Mesendoderm (in vitro differentiated cells): Measurements from ENCODE around the gene JAK3.

ENCODE experiments used
- DNase-seq: peaks from one replicate; pipeline ENCODE4 v3.0.0; 2013
- H2AK5ac ChIP-seq: 2 replicates; pipeline ENCODE4 v1.6.1; 2013; ENCODE audit warnings: low read length, inconsistent platforms
- H2BK120ac ChIP-seq: 2 replicates; pipeline ENCODE4 v1.6.1; 2013; ENCODE audit warnings: low read depth, mild to moderate bottlenecking, low read length, moderate library complexity, mixed read lengths
- H2BK15ac ChIP-seq: replicated peaks from 2 replicates; pipeline ENCODE4 v1.6.1; 2013; ENCODE audit warnings: low read depth, mild to moderate bottlenecking, moderate library complexity
- H2BK5ac ChIP-seq: 2 replicates; pipeline ENCODE4 v1.6.1; 2013; ENCODE audit warnings: low read length, inconsistent platforms
- H3K18ac ChIP-seq: 2 replicates; pipeline ENCODE4 v1.6.1; 2013; ENCODE audit warnings: mild to moderate bottlenecking, low read length, mixed read lengths
- H3K23ac ChIP-seq: one replicate; pipeline ENCODE4 v1.6.1; 2013; ENCODE audit warnings: low read length
- H3K27ac ChIP-seq: 2 replicates; pipeline ENCODE4 v1.5.1; 2013; ENCODE audit warnings: low read depth, mild to moderate bottlenecking, inconsistent platforms, low read length, moderate library complexity
- H3K27me3 ChIP-seq: 2 replicates; pipeline ENCODE4 v1.6.1; 2013; ENCODE audit warnings: low read length, control low read depth, mild to moderate bottlenecking, inconsistent platforms; ENCODE audit not compliant: insufficient read depth, poor library complexity
- H3K36me3 ChIP-seq: 2 replicates; pipeline ENCODE4 v1.6.1; 2013; ENCODE audit warnings: low read length, inconsistent platforms; ENCODE audit not compliant: control insufficient read depth, insufficient read depth
- H3K4ac ChIP-seq: one replicate; pipeline ENCODE4 v1.6.1; 2013; ENCODE audit warnings: low read depth, mild to moderate bottlenecking, low read length, moderate library complexity
- H3K4me1 ChIP-seq: 2 replicates; pipeline ENCODE4 v1.6.1; 2013; ENCODE audit warnings: low read depth, low read length, inconsistent platforms; ENCODE audit not compliant: control insufficient read depth
- H3K4me2 ChIP-seq: 2 replicates; pipeline ENCODE4 v1.6.1; 2013; ENCODE audit warnings: low read length
- H3K4me3 ChIP-seq: 2 replicates; pipeline ENCODE4 v1.5.1; 2013; ENCODE audit warnings: mild to moderate bottlenecking, low read length
- H3K56ac ChIP-seq: one replicate; pipeline ENCODE4 v1.6.1; 2013; ENCODE audit warnings: low read length
- H3K79me1 ChIP-seq: 2 replicates; pipeline ENCODE4 v1.6.1; 2013; ENCODE audit warnings: low read length, inconsistent platforms
- H3K79me2 ChIP-seq: 2 replicates; pipeline ENCODE4 v1.6.1; 2013; ENCODE audit warnings: mild to moderate bottlenecking, low read length; ENCODE audit not compliant: control insufficient read depth, insufficient read depth
- H3K9ac ChIP-seq: 2 replicates; pipeline ENCODE4 v1.6.1; 2013; ENCODE audit warnings: low read length, inconsistent platforms
- H4K5ac ChIP-seq: one replicate; pipeline ENCODE4 v1.6.1; 2013; ENCODE audit warnings: low read length
- H4K8ac ChIP-seq: one replicate; pipeline ENCODE4 v1.6.1; 2013; ENCODE audit warnings: low read depth, mild to moderate bottlenecking, control low read depth, low read length, moderate library complexity
- WGBS: extraction: QIAGEN DNeasy Blood & Tissue Kit; methylation state at CpG from one replicate; pipeline ENCODE4 v1.1.7; 2013; ENCODE audit warnings: low lambda C conversion rate, missing lambda C conversion rate; ENCODE audit not compliant: insufficient coverage; ENCODE audit errors: extremely low coverage; 5-methylcytosine and 5-hydroxymethylcytosine counted together

The JAK3 gene

GRCh38 chr19:17873786-17874757 lies 26.3 kb upstream of the JAK3 start:
- Histone ChIP-seq H3K18ac (no peak overlapping the region), H3K4me2 (peak overlapping the region; percentile 67), H2BK15ac (no peak overlapping the region), H3K79me2 (no peaks in the 10 kb centered on the region), H3K4ac (no peak overlapping the region), H4K8ac (no peak overlapping the region), H3K56ac (peak overlapping the region; percentile 76), H3K9ac (peak overlapping the region; percentile 66), H2BK5ac (no peak overlapping the region), H3K4me1 (no peaks in the 10 kb centered on the region), H3K79me1 (no peaks in the 10 kb centered on the region), H2BK120ac (no peak overlapping the region), H4K5ac (no peak overlapping the region), H3K27ac (no peak overlapping the region), H3K36me3 (no peaks in the 10 kb centered on the region), H2AK5ac (no peak overlapping the region), H3K4me3 (peak overlapping the region; percentile 56), H3K27me3 (no peaks in the 10 kb centered on the region), H3K23ac (no peak overlapping the region)
- WGBS: no CpG with 5 or more reads among the region's 63 CpGs
- peak; percentile 84 for DNase-seq

DNA sequence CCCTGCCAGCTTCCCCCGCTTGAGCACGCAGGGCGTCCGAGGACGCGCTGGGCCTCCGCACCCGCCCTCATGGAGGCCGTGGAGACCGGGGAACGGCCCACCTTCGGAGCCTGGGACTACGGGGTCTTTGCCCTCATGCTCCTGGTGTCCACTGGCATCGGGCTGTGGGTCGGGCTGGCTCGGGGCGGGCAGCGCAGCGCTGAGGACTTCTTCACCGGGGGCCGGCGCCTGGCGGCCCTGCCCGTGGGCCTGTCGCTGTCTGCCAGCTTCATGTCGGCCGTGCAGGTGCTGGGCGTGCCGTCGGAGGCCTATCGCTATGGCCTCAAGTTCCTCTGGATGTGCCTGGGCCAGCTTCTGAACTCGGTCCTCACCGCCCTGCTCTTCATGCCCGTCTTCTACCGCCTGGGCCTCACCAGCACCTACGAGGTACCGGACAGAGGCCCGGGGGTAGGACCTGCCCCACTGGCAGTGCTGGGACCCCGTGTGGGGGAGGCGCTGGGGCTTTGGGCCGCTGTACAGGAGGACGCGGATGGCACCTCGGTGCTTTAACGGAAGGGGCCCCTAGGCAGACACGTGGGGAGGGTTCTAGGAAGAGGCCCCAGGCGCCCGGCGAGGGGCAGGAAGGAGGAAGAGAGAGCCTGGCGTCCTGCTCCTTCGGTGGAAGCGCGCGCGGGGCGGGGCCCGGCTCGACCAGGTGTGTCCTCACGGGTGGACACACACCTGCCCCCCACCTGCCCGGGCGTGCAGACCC lies 24.6 kb upstream of the JAK3 start:
- Histone ChIP-seq H3K4me2 (no peak overlapping the region), H3K27me3 (no peaks in the 10 kb centered on the region), H2BK15ac (no peak overlapping the region), H3K4me3 (no peak overlapping the region), H3K79me1 (no peaks in the 10 kb centered on the region), H3K36me3 (no peaks in the 10 kb centered on the region), H3K4me1 (no peaks in the 10 kb centered on the region), H3K56ac (no peak overlapping the region), H3K18ac (no peak overlapping the region), H3K23ac (no peak overlapping the region), H4K5ac (no peak overlapping the region), H2BK120ac (no peak overlapping the region), H3K79me2 (no peaks in the 10 kb centered on the region), H4K8ac (no peak overlapping the region), H2AK5ac (no peak overlapping the region), H3K27ac (no peak overlapping the region), H3K4ac (no peak overlapping the region), H2BK5ac (no peak overlapping the region), H3K9ac (no peak overlapping the region)
- DNase-seq: no peak
- WGBS: no CpG with 5 or more reads among the region's 61 CpGs

DNA sequence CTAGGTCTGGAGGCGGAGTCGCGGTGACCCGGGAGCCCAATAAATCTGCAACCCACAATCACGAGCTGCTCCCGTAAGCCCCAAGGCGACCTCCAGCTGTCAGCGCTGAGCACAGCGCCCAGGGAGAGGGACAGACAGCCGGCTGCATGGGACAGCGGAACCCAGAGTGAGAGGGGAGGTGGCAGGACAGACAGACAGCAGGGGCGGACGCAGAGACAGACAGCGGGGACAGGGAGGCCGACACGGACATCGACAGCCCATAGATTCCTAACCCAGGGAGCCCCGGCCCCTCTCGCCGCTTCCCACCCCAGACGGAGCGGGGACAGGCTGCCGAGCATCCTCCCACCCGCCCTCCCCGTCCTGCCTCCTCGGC lies 24.1 kb upstream of the JAK3 start, which contains the start of gene SLC5A5:
TSS of gene SLC5A5 (plus strand) at position 68 of the 373 bp plus-strand sequence. CDS start 375 bp downstream, outside the sequence.
- Histone ChIP-seq H3K18ac (no peak within 1 kb of the TSS), H3K36me3 (no peaks in the 10 kb centered on the region), H3K79me2 (no peaks in the 10 kb centered on the region), H2BK120ac (no peak within 1 kb of the TSS), H2AK5ac (no peak within 1 kb of the TSS), H3K9ac (no peak within 1 kb of the TSS), H4K5ac (no peak within 1 kb of the TSS), H3K4ac (no peak within 1 kb of the TSS), H3K79me1 (no peaks in the 10 kb centered on the region), H2BK15ac (no peak within 1 kb of the TSS), H3K4me1 (no peaks in the 10 kb centered on the region), H3K23ac (no peak within 1 kb of the TSS), H3K27me3 (no peaks in the 10 kb centered on the region), H3K27ac (no peak within 1 kb of the TSS), H3K56ac (no peak within 1 kb of the TSS), H3K4me2 (no peak within 1 kb of the TSS), H4K8ac (no peak within 1 kb of the TSS), H2BK5ac (no peak within 1 kb of the TSS), H3K4me3 (no peak within 1 kb of the TSS)
- DNase-seq: no peak
- WGBS: no CpG with 5 or more reads among the region's 26 CpGs

DNA sequence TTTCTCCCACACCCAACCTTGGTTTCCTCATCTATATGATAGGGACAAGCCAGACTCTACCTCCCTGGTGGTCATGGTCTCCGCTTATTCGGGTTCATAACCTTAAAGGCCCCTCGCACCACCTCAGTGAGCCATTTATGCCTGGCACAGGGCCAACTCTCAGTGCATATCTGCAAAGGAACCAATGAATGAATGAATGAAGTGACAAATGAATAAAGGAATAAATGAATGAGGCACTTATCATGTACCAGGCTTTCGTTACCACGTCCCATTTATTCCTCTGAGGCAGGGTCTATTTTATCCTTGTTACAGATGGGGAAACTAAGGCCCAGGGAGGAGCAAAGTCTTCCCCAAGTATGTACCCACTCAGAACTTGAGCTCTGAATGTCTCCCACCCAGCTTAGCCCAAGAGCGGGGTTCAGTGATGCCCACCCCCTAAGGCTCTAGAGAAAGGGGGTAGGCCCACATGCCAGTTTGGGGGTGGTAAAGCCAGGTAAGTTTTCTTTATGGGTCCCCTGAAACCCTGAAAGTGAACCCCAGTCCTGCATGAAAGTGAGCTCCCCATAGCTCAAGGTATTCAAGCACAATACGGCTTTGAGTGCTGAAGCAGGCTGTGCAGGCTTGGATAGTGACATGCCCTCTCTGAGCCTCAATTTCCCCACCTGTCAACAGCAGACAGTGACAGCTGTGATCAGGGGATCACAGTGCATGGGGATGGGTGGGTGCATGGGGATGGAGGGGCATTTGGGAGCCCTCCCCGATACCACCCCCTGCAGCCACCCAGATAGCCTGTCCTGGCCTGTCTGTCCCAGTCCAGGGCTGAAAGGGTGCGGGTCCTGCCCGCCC lies 23.5 kb upstream of the JAK3 start:
- no peak overlapping the region for H3K56ac ChIP-seq
- H3K36me3 ChIP-seq: no peaks in the 10 kb centered on the region
- no CpG with 5 or more reads among the region's 10 CpGs for WGBS
- no peak overlapping the region for H4K5ac ChIP-seq
- H3K4me3 ChIP-seq: no peak overlapping the region
- no peak overlapping the region for H3K4ac ChIP-seq
- H3K79me1 ChIP-seq: no peaks in the 10 kb centered on the region
- no peak overlapping the region for H3K27ac ChIP-seq
- no peak overlapping the region for H3K23ac ChIP-seq
- no peak overlapping the region for H3K9ac ChIP-seq
- no peaks in the 10 kb centered on the region for H3K79me2 ChIP-seq
- no peak overlapping the region for H2BK5ac ChIP-seq
- no peak overlapping the region for H4K8ac ChIP-seq
- H3K18ac ChIP-seq: no peak overlapping the region
- H2AK5ac ChIP-seq: no peak overlapping the region
- no peak overlapping the region for H3K4me2 ChIP-seq
- DNase-seq: no peak
- H2BK15ac ChIP-seq: no peak overlapping the region
- H3K27me3 ChIP-seq: no peaks in the 10 kb centered on the region
- H3K4me1 ChIP-seq: no peaks in the 10 kb centered on the region
- no peak overlapping the region for H2BK120ac ChIP-seq

DNA sequence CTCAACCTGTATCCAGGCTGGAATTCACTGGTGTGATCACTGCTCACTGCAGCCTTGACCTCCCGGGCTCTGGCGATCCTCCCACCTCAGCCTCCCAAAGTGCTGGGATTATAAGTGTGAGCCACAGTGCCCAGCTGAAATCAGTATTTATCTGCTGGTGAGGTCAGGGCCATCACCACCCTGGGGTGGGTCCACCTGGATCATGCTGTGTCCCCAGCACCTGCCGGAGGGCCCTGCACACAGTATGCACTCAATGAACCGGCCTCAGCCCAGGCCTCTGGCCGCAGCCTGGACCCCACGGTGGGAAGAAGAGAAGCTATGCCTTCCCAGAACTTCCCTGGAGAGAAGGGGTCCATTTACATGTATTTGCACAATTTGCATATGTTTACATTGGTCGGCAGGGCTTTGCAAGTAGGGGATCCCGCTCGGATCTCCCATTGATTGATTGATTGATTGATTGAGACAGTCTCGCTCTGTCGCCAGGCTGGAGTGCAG lies 21.4 kb upstream of the JAK3 start:
- no peaks in the 10 kb centered on the region for H3K27me3 ChIP-seq
- no peaks in the 10 kb centered on the region for H3K79me2 ChIP-seq
- DNase-seq: no peak
- H3K27ac ChIP-seq: no peak overlapping the region
- H3K9ac ChIP-seq: no peak overlapping the region
- H2BK15ac ChIP-seq: no peak overlapping the region
- H2BK5ac ChIP-seq: no peak overlapping the region
- H3K56ac ChIP-seq: no peak overlapping the region
- no peak overlapping the region for H2BK120ac ChIP-seq
- H3K23ac ChIP-seq: no peak overlapping the region
- H3K4ac ChIP-seq: no peak overlapping the region
- H2AK5ac ChIP-seq: no peak overlapping the region
- H3K79me1 ChIP-seq: no peaks in the 10 kb centered on the region
- H3K4me3 ChIP-seq: no peak overlapping the region
- H3K36me3 ChIP-seq: peaks cover 2% of the 10 kb centered on the region
- no CpG with 5 or more reads among the region's 11 CpGs for WGBS
- no peak overlapping the region for H3K18ac ChIP-seq
- no peak overlapping the region for H3K4me2 ChIP-seq
- H4K8ac ChIP-seq: no peak overlapping the region
- H4K5ac ChIP-seq: no peak overlapping the region
- no peaks in the 10 kb centered on the region for H3K4me1 ChIP-seq
